Measurements from ENCODE around the gene SDHAF4.
"Not testable (repeated sequence)": the region's sequence is repeated elsewhere in the genome, so short reads cannot be mapped to it uniquely, and the experiment has no call there.

The SDHAF4 gene

DNA sequence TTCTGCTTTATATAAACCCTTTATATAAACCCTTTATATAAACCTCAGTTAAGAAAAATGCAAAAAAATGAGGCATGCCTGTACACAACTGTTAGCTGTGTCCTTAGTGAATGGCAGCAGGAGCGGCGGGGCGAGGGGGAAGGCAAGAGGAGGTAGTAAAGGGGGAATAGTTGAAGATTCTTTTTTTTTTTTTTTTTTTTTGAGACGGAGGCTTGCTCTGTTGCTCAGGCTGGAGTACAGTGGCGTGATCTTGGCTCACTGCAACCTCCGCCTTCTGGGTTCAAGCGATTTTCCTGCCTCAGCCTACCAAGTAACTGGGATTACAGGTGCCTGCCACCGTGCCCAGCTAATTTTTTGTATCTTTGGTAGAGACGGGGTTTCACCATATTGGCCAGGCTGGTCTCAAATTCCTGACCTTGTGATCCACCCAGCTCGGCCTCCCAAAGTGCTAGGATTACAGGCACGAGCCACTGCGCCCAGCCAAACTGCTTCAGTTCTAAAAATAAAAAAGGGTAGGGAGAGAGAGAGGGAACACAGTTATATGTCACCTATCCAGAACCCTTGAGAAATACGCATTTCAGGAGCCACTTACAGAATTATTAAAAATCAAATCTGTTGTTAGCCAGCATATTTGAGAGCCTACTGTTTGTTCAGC is 14.3 kb upstream of the SDHAF4 start:
- CTCF ChIA-PET; H3K9me3 ChIP-seq (ENCODE audit: control extremely low read depth in 1 of 5, control insufficient read depth in 4 of 5, insufficient read depth in 2 of 5, low read depth in 1 of 5, low read length in 4 of 5); H3K4me1 ChIP-seq (ENCODE audit: control extremely low read depth in 1 of 4, control insufficient read depth in 4 of 4, insufficient read depth in 4 of 4, low read length in 3 of 4); POLR2A ChIA-PET; H3K4me3 ChIP-seq (ENCODE audit: control insufficient read depth in 1 of 7, extremely low read depth in 1 of 7, insufficient read depth in 4 of 7, low read depth in 2 of 7, low read length in 6 of 7); DNase-seq; H3K27ac ChIP-seq (ENCODE audit: insufficient read depth in 1 of 2, low read depth in 1 of 2, low read length in 2 of 2, poor library complexity in 1 of 2, severe bottlenecking in 2 of 2); H3K27me3 ChIP-seq (replicated peaks in 2 of 5; ENCODE audit: control insufficient read depth in 4 of 5, insufficient read depth in 5 of 5, low read length in 4 of 5): not testable (repeated sequence)
- H3K36me3 ChIP-seq (ENCODE audit: control insufficient read depth in 4 of 4, insufficient read depth in 4 of 4, low read length in 3 of 4): peaks cover 0 to 11% (median under 1%) of the 10 kb centered on the region in 4 experiments
- WGBS (ENCODE audit: insufficient coverage): 100% methylated on average over 6 of the region's 13 CpGs

DNA sequence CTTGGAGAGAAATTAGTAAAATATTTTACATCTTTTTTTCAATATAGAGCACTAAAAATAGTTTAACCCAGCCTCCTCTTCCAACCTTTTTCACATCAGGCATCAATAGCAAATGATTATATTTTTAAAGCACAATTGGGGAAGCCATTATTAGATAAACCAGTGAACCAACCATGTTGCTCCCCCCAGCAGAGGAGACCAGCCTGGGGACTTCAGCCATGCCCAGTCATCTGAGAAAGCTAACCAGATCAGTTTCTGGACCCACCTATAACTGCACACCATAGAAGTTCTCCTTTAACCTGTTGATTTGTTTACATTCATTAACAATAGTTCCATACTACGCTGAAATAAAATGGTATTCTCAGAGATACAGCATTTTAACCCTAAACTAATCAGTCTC is 13.8 kb upstream of the SDHAF4 start:
- Histone ChIP-seq H3K36me3 (ENCODE audit: control insufficient read depth in 4 of 4, insufficient read depth in 4 of 4, low read length in 3 of 4) (peaks cover 0 to 11% (median under 1%) of the 10 kb centered on the region in 4 experiments), H3K4me3 (ENCODE audit: control insufficient read depth in 1 of 7, extremely low read depth in 1 of 7, insufficient read depth in 4 of 7, low read depth in 2 of 7, low read length in 6 of 7) (no peak overlapping the region), H3K27me3 (replicated peaks in 2 of 5; ENCODE audit: control insufficient read depth in 4 of 5, insufficient read depth in 5 of 5, low read length in 4 of 5) (no peaks in the 10 kb centered on the region), H3K9me3 (ENCODE audit: control extremely low read depth in 1 of 5, control insufficient read depth in 4 of 5, insufficient read depth in 2 of 5, low read depth in 1 of 5, low read length in 4 of 5) (no peaks in the 10 kb centered on the region), H3K27ac (ENCODE audit: insufficient read depth in 1 of 2, low read depth in 1 of 2, low read length in 2 of 2, poor library complexity in 1 of 2, severe bottlenecking in 2 of 2) (no peak overlapping the region), H3K4me1 (ENCODE audit: control extremely low read depth in 1 of 4, control insufficient read depth in 4 of 4, insufficient read depth in 4 of 4, low read length in 3 of 4) (no peaks in the 10 kb centered on the region)
- CTCF ChIA-PET: no interaction called here
- no peak for DNase-seq
- WGBS (ENCODE audit: insufficient coverage): 100% methylated on average over 1 of the region's 1 CpG
- POLR2A ChIA-PET: no interaction called here

GRCh38 chr6:70557998-70558397 is 8.7 kb upstream of the SDHAF4 start:
- no peak for DNase-seq
- H3K36me3 ChIP-seq (ENCODE audit: control insufficient read depth in 4 of 4, insufficient read depth in 4 of 4, low read length in 3 of 4): peaks cover 0 to 2% (median 0%) of the 10 kb centered on the region in 4 experiments
- CTCF ChIA-PET: interaction anchor here (1.6 kb wide), 1 partner anchor 11 kb away, joined by 9 read pairs; no protein-coding TSS in a partner anchor
- no peak overlapping the region for H3K4me3 ChIP-seq (ENCODE audit: control insufficient read depth in 1 of 7, extremely low read depth in 1 of 7, insufficient read depth in 4 of 7, low read depth in 2 of 7, low read length in 6 of 7)
- H3K27me3 ChIP-seq (replicated peaks in 2 of 5; ENCODE audit: control insufficient read depth in 4 of 5, insufficient read depth in 5 of 5, low read length in 4 of 5): no peaks in the 10 kb centered on the region
- WGBS (ENCODE audit: insufficient coverage): no CpG with 5 or more reads among the region's 1 CpG
- no peaks in the 10 kb centered on the region for H3K9me3 ChIP-seq (ENCODE audit: control extremely low read depth in 1 of 5, control insufficient read depth in 4 of 5, insufficient read depth in 2 of 5, low read depth in 1 of 5, low read length in 4 of 5)
- no peak overlapping the region for H3K27ac ChIP-seq (ENCODE audit: insufficient read depth in 1 of 2, low read depth in 1 of 2, low read length in 2 of 2, poor library complexity in 1 of 2, severe bottlenecking in 2 of 2)
- POLR2A ChIA-PET: interaction anchor here (0.6 kb wide), 1 partner anchor 18 kb away, joined by 3 read pairs; no protein-coding TSS in a partner anchor
- no peaks in the 10 kb centered on the region for H3K4me1 ChIP-seq (ENCODE audit: control extremely low read depth in 1 of 4, control insufficient read depth in 4 of 4, insufficient read depth in 4 of 4, low read length in 3 of 4)

- H3K36me3 ChIP-seq (ENCODE audit: control insufficient read depth in 4 of 4, insufficient read depth in 4 of 4, low read length in 3 of 4); CTCF ChIA-PET; POLR2A ChIA-PET; DNase-seq; H3K27me3 ChIP-seq (replicated peaks in 2 of 5; ENCODE audit: control insufficient read depth in 4 of 5, insufficient read depth in 5 of 5, low read length in 4 of 5); H3K4me1 ChIP-seq (ENCODE audit: control extremely low read depth in 1 of 4, control insufficient read depth in 4 of 4, insufficient read depth in 4 of 4, low read length in 3 of 4); H3K4me3 ChIP-seq (ENCODE audit: control insufficient read depth in 1 of 7, extremely low read depth in 1 of 7, insufficient read depth in 4 of 7, low read depth in 2 of 7, low read length in 6 of 7); H3K27ac ChIP-seq (ENCODE audit: insufficient read depth in 1 of 2, low read depth in 1 of 2, low read length in 2 of 2, poor library complexity in 1 of 2, severe bottlenecking in 2 of 2); H3K9me3 ChIP-seq (ENCODE audit: control extremely low read depth in 1 of 5, control insufficient read depth in 4 of 5, insufficient read depth in 2 of 5, low read depth in 1 of 5, low read length in 4 of 5): not testable (repeated sequence)
- WGBS (ENCODE audit: insufficient coverage): no CpG with 5 or more reads among the region's 2 CpGs
Observed at GRCh38 chr6:70562401-70562800, 4.3 kb upstream of the SDHAF4 start.

DNA sequence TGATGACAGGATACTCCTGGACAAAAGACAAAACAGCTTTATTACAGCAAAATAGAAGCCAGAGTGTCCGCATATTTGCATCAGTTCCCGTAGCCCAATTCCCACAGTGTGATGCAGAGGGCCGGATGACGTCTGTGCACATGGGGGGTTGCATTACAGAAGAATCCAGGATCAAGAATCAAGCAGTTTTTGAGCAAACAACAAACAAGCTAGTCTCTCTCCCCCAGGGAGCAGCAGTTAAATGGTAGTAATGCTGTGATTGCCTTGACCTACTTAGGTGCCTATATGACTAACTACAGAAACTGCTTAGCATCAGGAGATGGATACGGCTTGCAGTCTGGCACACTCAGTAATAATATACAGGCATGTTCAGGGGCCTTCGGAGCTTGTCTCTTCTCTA is 3.2 kb upstream of the SDHAF4 start:
- CTCF ChIA-PET: no interaction called here
- Histone ChIP-seq H3K9me3 (ENCODE audit: control extremely low read depth in 1 of 5, control insufficient read depth in 4 of 5, insufficient read depth in 2 of 5, low read depth in 1 of 5, low read length in 4 of 5) (no peaks in the 10 kb centered on the region), H3K4me3 (ENCODE audit: control insufficient read depth in 1 of 7, extremely low read depth in 1 of 7, insufficient read depth in 4 of 7, low read depth in 2 of 7, low read length in 6 of 7) (no peak overlapping the region), H3K36me3 (ENCODE audit: control insufficient read depth in 4 of 4, insufficient read depth in 4 of 4, low read length in 3 of 4) (peaks cover 0 to 2% (median 1%) of the 10 kb centered on the region in 4 experiments), H3K27me3 (replicated peaks in 2 of 5; ENCODE audit: control insufficient read depth in 4 of 5, insufficient read depth in 5 of 5, low read length in 4 of 5) (no peaks in the 10 kb centered on the region), H3K27ac (ENCODE audit: insufficient read depth in 1 of 2, low read depth in 1 of 2, low read length in 2 of 2, poor library complexity in 1 of 2, severe bottlenecking in 2 of 2) (no peak overlapping the region), H3K4me1 (ENCODE audit: control extremely low read depth in 1 of 4, control insufficient read depth in 4 of 4, insufficient read depth in 4 of 4, low read length in 3 of 4) (peaks cover 0 to 13% (median 4%) of the 10 kb centered on the region in 4 experiments)
- POLR2A ChIA-PET: no interaction called here
- WGBS (ENCODE audit: insufficient coverage): 100% methylated on average over 3 of the region's 6 CpGs
- no peak for DNase-seq

- H3K4me1 ChIP-seq (ENCODE audit: control extremely low read depth in 1 of 4, control insufficient read depth in 4 of 4, insufficient read depth in 4 of 4, low read length in 3 of 4): no peaks in the 10 kb centered on the region
- WGBS (ENCODE audit: insufficient coverage): 100% methylated on average over 2 of the region's 2 CpGs
- ChIA-PET POLR2A (no interaction called here), CTCF (interaction anchor here (0.7 to 1.5 kb wide), 3 partner anchors 9 to 102 kb away, joined by 3 to 5 read pairs (median 3); no protein-coding TSS in a partner anchor)
- no peak overlapping the region for H3K4me3 ChIP-seq (ENCODE audit: control insufficient read depth in 1 of 7, extremely low read depth in 1 of 7, insufficient read depth in 4 of 7, low read depth in 2 of 7, low read length in 6 of 7)
- H3K9me3 ChIP-seq (ENCODE audit: control extremely low read depth in 1 of 5, control insufficient read depth in 4 of 5, insufficient read depth in 2 of 5, low read depth in 1 of 5, low read length in 4 of 5): no peaks in the 10 kb centered on the region
- DNase-seq: no peak
- peaks cover 0 to 8% (median 2%) of the 10 kb centered on the region in 4 experiments for H3K36me3 ChIP-seq (ENCODE audit: control insufficient read depth in 4 of 4, insufficient read depth in 4 of 4, low read length in 3 of 4)
- no peaks in the 10 kb centered on the region for H3K27me3 ChIP-seq (replicated peaks in 2 of 5; ENCODE audit: control insufficient read depth in 4 of 5, insufficient read depth in 5 of 5, low read length in 4 of 5)
- no peak overlapping the region for H3K27ac ChIP-seq (ENCODE audit: insufficient read depth in 1 of 2, low read depth in 1 of 2, low read length in 2 of 2, poor library complexity in 1 of 2, severe bottlenecking in 2 of 2)
Observed at GRCh38 chr6:70574643-70575042, 7.9 kb downstream of the SDHAF4 start.

GRCh38 chr6:70575899-70576495 is 9.3 kb downstream of the SDHAF4 start:
- Histone ChIP-seq H3K27me3 (replicated peaks in 2 of 5; ENCODE audit: control insufficient read depth in 4 of 5, insufficient read depth in 5 of 5, low read length in 4 of 5) (no peaks in the 10 kb centered on the region), H3K9me3 (ENCODE audit: control extremely low read depth in 1 of 5, control insufficient read depth in 4 of 5, insufficient read depth in 2 of 5, low read depth in 1 of 5, low read length in 4 of 5) (no peaks in the 10 kb centered on the region), H3K4me1 (ENCODE audit: control extremely low read depth in 1 of 4, control insufficient read depth in 4 of 4, insufficient read depth in 4 of 4, low read length in 3 of 4) (no peaks in the 10 kb centered on the region), H3K27ac (ENCODE audit: insufficient read depth in 1 of 2, low read depth in 1 of 2, low read length in 2 of 2, poor library complexity in 1 of 2, severe bottlenecking in 2 of 2) (no peak overlapping the region), H3K4me3 (ENCODE audit: control insufficient read depth in 1 of 7, extremely low read depth in 1 of 7, insufficient read depth in 4 of 7, low read depth in 2 of 7, low read length in 6 of 7) (no peak overlapping the region), H3K36me3 (ENCODE audit: control insufficient read depth in 4 of 4, insufficient read depth in 4 of 4, low read length in 3 of 4) (peaks cover 0 to 14% (median 2%) of the 10 kb centered on the region in 4 experiments)
- POLR2A ChIA-PET: interaction anchor here (0.6 kb wide), 1 partner anchor 18 kb away, joined by 3 read pairs; no protein-coding TSS in a partner anchor
- CTCF ChIA-PET: interaction anchor here (1.0 to 1.5 kb wide), 3 partner anchors 9 to 28 kb away, joined by 3 to 5 read pairs (median 3); no protein-coding TSS in a partner anchor
- 97% methylated on average over 5 of the region's 7 CpGs for whole genome bisulfite sequencing (ENCODE audit: insufficient coverage)
- no peak for DNase-seq

Data from common myeloid progenitor, CD34-positive (primary cell).